GF-D8 (cell line): ENCODE data around the gene RNF38.
"Not testable (repeated sequence)": the region's sequence is repeated elsewhere in the genome, so short reads cannot be mapped to it uniquely, and the experiment has no call there.

Experiments
- DNase-seq: peaks from one replicate; lab custom pipeline; 2025; lab: John Stamatoyannopoulos, UW

The RNF38 gene

GRCh38 chr9:36336131-36336907 is 63.8 kb downstream of the RNF38 start:
- no peak for DNase-seq

DNA sequence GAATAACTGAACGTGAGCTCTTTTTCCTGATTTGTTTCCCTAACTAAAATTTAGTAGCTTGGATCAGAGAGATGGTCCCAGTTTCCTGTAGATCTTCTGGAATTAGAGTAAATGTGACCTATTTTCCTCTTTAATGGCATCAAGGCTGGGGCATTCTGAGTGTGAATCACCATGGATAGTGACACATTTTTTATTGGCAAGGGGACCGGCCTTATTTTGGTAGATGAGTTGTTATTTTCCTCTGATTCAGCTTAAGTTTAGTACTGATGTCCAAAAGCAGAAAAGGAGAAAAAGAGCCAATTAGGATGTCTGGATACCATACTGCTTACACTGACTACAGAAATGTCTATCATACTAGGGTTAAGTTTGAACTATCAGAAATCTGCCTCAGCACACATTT is 68.1 kb downstream of the RNF38 start:
- DNase-seq = no peak

GRCh38 chr9:36328798-36329411 is 71.2 kb downstream of the RNF38 start:
- DNase-seq = peak; percentile 41

- DNase-seq = no peak
These were observed 74.8 kb downstream of the RNF38 start for GRCh38 chr9:36325081-36325828.

GRCh38 chr9:36323926-36324325 is 76.1 kb downstream of the RNF38 start:
- DNase-seq = no peak

DNA sequence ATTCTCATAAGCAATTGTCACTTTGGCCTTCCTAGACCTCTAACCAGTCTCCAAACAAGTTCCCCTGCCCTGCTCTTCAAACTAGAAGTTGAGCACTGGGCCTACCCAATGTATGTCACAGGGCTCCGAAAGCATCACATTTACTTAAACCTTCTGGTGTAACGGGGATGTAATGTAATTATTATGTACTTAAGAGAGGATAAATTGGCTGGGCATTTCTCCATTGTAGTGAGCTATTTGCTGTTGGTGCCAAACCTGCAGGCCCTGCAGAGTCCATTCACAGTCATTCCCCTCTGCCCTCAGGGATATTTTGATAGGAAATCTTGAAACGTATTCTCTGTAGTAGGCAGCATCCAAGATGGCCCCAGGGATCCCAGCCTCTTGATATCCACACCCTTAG is 77.6 kb downstream of the RNF38 start:
- DNase-seq = no peak

DNA sequence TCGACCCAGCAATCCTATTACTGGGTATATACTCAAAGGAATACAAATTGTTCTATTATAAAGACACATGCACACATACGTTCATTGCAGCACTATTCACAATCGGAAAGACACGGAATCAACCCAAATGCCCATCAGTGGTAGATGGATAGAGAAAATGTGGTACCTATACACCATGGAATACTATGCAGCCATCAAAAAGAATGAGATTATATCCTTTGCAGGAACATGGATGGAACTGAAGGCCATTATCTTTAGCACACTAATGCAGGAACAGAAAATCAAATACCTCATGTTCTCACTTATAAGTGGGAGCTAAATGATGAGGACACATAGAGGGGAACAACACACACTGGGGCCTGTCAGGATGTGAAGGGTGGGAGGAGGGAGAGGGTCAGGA is 78.2 kb downstream of the RNF38 start:
- not testable (repeated sequence) for DNase-seq

- DNase-seq = no peak
These were observed 79.6 kb downstream of the RNF38 start for GRCh38 chr9:36320466-36320865.

GRCh38 chr9:36319806-36320205 is 80.3 kb downstream of the RNF38 start:
- no peak for DNase-seq

DNA sequence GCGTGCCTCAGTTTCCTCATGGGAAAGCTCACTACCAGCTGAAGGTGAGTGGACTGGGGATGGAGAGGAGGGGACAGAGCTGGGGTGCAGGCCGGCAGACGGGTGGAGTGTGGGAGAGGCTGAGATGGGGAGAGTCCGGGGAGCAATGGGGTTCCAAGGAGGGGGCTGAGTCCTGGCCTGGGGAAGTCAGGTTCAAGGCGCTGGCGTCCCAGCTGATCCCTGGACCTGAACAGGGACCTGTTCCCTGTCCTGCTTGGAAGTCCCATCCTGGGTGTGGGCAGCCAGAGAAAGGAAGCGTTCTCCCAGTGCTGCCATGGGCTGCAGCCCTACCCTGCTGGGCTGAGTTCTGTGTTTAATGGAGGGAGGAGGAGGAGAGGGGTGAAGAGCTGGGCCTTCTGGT is 80.9 kb downstream of the RNF38 start:
- no peak for DNase-seq

DNA sequence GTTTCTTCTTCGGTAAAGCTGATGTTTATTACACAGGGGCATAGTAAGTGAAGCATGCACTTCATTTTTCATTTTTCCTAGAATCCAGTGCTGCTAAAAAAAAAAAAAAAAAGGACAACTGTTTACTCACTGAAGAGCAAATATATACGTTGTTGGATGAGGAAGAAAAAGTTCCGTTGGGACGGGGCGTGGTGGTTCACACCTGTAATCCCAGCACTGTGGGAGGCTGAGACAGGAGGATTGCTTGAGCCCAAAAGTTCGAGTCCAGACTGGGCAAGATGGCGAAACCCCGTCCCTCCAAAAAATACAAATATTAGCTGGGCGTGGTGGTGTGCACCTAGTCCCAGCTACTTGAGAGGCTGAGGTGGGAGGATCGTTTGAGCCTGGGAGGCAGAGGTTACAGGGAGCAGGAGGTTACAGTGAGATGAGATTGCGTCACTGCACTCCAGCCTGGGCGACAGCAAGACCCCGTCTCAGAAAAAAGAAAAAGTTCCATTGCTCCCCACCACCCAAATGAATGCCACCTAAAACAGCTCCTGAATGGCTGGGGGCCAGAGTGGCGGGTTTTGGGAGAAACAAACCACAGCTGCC is 81.8 kb downstream of the RNF38 start:
- DNase-seq = no peak

GRCh38 chr9:36317766-36318165 is 82.3 kb downstream of the RNF38 start:
- DNase-seq = no peak

GRCh38 chr9:36316611-36317317 is 83.3 kb downstream of the RNF38 start:
- DNase-seq = no peak

GRCh38 chr9:36316049-36316448 is 84.0 kb downstream of the RNF38 start:
- DNase-seq = no peak

DNA sequence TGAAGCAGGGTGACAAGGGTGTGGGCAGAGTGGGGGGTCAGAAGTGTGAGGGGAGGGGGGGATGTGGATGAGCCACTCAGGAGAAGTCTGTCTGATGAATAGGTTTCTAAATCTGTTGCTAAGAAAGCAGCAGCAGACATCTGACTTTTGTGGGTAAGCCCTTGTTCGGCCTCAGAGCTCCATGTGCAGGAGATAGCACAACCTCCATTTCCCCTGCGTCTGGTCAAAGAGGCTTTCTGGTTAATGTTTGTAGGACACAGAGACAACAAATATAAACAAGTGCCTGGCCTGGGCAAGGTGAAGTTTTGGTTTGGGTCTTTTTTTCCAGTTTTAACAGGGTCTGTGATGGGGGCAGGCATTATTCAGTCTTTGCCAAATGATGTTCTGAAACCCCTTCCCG is 84.8 kb downstream of the RNF38 start:
- no peak for DNase-seq

DNA sequence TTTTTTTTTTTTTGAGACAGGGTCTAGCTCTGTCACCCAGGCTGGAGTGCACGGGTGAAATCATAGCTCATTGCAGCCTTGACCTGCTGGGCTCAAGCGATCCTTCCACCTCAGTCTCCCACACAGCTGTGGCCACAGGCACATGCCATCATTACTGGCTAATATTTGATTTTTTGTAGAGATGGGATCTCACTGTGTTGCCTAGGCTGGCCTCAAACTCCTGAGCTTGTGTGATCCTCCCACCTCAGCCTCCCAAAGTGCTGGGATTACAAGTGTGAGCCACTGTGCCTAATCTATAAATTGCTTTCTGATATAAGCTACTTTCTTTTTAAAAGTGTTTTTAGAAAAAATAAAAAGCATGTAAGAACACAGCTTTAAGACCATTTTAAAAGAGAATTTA is 85.3 kb downstream of the RNF38 start:
- DNase-seq = no peak

GRCh38 chr9:36306471-36307306 is 93.4 kb downstream of the RNF38 start:
- DNase-seq = peak; percentile 19

DNA sequence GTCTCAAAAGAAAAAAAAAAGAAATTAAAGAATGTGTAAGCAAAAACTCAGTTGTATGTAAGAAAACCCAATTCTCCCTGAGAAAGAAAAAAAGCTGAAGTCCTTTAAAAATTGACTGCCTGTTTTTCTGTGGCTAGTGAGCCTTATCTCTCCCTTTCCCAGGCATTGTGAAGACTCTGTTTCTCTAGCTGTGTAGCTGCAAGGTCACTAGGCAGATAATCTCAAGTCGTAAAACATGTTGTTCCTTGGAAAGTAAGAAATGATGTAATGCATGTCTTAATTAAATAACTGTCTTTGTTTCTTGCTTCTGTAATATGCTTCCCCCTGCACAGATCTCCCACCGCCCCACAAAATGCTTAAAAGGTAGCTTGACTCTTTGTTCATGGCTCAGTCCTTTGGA is 95.7 kb downstream of the RNF38 start:
- not testable (repeated sequence) for DNase-seq

- no peak for DNase-seq
These were observed 98.8 kb downstream of the RNF38 start for GRCh38 chr9:36301227-36301626.

GRCh38 chr9:36298566-36298965 is 101.5 kb downstream of the RNF38 start:
- no peak for DNase-seq

- no peak for DNase-seq
These were observed 102.3 kb downstream of the RNF38 start for GRCh38 chr9:36297798-36298197.
